ENCODE measurements around the gene TNS1. TPM values are rescaled to one million over a fixed set of nuclear protein-coding genes. Genes with fewer than 3 reads are reported as not detected.

The TNS1 gene
- total RNA-seq, 2 donors from 2014 or later = 20.6 to 164 TPM

DNA sequence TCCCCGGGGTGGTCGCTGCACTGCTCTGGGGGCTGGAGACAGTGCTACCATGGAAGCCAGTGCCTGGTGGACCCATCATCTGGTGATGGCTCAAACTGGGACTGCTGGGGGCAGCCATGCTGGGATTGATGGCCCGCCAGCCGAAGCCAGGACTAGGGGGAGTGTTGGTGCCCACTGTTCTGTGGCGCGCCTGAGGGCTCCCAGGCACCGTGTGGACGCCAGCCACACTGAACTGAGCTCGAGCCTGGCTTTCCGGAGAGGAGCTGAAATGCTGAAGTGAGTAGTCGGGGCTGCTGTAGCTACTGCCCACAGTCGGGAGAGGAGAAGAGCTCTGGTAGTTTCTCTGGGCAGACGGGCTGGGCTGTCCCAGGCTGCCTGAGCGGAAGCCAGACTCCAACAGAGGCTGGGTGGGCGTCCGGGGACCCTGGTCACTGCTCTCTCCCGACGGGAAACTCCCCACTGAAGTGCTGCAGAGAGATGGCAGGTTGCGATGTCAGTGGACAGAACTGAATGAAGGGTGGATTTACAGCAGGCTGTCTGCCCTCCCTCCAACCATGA is 184.4 kb downstream of the TNS1 start:
- H3K9me3 ChIP-seq = no peaks in the 10 kb centered on the region
- no peak overlapping the region for H3K4me3 ChIP-seq
- H3K4me1 ChIP-seq = no peaks in the 10 kb centered on the region
- H3K27ac ChIP-seq = no peak overlapping the region
- intact Hi-C loops (cut with DNase I) = no loop called here
- no peaks in the 10 kb centered on the region for H3K36me3 ChIP-seq
- DNase-seq = no peak
- no peak for TF ChIP-seq CTCF (IDR thresholded peaks at IDR 0.05)
- H3K27me3 ChIP-seq = no peaks in the 10 kb centered on the region
- H3K9ac ChIP-seq (ENCODE audit: low read depth in 2 of 2, low read length in 2 of 2) = no peak overlapping the region

DNA sequence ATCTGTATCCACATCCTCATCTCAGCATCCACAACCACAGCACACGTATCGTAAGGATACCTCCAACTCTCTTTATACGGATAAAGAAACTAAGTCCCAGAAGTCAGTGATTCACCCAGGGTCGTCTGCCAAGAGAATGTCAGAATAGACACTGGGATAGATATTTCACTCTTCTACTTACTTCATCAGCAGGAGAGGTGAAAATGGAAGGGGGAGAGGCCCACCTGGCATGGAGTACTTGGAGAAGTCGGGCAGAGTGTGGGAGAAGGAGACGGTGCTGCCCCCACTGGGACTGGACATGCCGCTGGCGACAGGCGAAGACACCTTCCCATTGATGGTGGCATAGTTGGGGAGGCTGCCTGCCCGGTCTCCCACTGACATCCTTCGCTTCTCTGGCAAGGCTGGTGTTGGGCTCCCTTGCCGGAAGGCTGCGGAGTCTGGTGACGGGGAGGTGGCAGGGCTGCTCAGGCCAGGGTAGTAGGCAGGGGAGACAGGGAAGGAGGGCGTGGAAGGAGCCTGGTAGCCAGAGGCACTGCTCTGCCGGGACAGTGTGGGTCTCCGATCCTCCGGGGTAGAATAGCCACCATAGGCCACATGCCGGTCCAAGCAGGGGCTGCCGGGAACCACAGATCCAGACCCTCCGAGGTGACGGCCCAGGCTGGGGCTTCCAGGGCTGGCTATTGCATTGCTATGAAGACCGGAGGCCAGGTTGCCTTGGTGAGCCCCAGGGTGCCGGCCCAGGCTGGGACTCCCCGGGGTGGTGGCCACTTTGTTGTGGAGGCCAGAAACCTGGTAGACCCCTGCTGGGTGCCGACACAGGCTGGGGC is 185.1 kb downstream of the TNS1 start:
- Histone ChIP-seq H3K27ac (peak overlapping the region; percentile 27), H3K9ac (ENCODE audit: low read depth in 2 of 2, low read length in 2 of 2) (no peak overlapping the region), H3K36me3 (no peaks in the 10 kb centered on the region), H3K4me1 (no peaks in the 10 kb centered on the region), H3K9me3 (no peaks in the 10 kb centered on the region), H3K27me3 (no peaks in the 10 kb centered on the region), H3K4me3 (no peak overlapping the region)
- TF ChIP-seq CTCF (IDR thresholded peaks at IDR 0.05) = no peak
- no peak for DNase-seq
- intact Hi-C loops (cut with DNase I) = no loop called here

DNA sequence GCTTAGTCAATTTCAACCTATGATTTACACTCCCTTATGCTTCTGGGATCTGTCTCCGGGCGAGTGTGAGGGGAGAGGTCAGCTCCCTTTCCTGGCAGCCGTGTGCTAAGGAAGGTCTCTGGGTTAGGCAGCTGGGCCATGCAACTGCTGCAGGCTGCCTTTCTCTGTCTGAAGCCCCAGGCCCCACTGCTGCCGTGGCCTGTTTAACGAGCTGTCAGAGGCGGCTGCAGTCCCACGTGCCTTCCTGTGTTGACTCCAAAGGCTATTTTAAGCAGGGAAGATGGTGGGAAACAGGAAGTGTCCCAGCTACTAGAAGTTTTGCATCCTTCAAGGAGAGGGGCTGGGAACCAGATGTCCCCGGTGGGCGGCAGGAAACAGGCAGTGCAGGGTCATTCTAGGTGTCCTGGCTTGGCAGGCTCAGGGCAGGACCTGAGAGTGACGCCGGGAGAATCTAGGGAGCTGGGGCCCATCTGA is 186.4 kb downstream of the TNS1 start:
- no peak for DNase-seq
- intact Hi-C loops (cut with DNase I) = no loop called here
- H3K36me3 ChIP-seq = no peaks in the 10 kb centered on the region
- no peak overlapping the region for H3K9ac ChIP-seq (ENCODE audit: low read depth in 2 of 2, low read length in 2 of 2)
- no peak overlapping the region for H3K4me3 ChIP-seq
- no peaks in the 10 kb centered on the region for H3K4me1 ChIP-seq
- H3K9me3 ChIP-seq = no peaks in the 10 kb centered on the region
- no peak overlapping the region for H3K27ac ChIP-seq
- TF ChIP-seq CTCF (IDR thresholded peaks at IDR 0.05) = no peak
- no peaks in the 10 kb centered on the region for H3K27me3 ChIP-seq

DNA sequence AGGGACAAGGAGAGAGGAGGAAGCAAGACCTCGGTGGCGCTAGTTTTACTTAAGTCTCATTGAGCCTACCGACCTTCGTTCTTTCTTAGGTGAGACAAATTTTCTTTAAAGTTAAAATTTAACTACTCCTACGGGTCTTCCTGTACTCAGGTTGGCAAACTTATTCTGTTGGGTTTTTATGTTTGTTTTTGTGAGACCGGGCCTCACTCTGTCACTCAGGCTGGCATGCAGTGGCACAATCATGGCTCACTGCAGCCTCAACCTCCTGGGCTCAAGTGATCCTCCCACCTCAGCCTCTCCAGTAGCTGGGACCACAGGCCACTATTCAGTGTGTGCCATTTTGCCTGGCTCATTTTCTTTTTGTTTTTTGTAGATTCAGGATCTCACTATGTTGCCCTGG is 189.0 kb downstream of the TNS1 start:
- no peaks in the 10 kb centered on the region for H3K9me3 ChIP-seq
- no peak overlapping the region for H3K4me3 ChIP-seq
- TF ChIP-seq CTCF (IDR thresholded peaks at IDR 0.05) = no peak
- no peak overlapping the region for H3K9ac ChIP-seq (ENCODE audit: low read depth in 2 of 2, low read length in 2 of 2)
- no peaks in the 10 kb centered on the region for H3K36me3 ChIP-seq
- H3K27ac ChIP-seq = no peak overlapping the region
- no peaks in the 10 kb centered on the region for H3K4me1 ChIP-seq
- H3K27me3 ChIP-seq = no peaks in the 10 kb centered on the region
- intact Hi-C loops (cut with DNase I) = no loop called here
- DNase-seq = no peak

DNA sequence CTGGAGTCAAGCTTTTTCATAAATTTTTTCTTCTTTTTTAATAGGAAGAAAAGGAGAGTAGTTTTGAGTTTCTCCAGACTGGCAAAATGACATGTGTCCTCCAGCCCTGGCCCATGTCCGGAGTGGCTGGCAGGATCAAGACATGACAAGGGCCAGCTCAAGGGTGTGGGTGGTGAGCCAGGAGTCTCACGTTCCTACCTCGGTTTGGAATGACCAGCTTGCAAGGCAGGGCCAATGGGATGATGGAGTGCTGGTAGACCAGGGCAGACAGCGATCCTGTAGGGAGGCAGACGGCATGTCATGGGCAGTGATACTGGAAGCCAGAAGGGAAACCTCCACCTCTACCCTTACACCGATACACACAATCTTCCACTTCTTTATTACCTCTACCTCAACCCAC is 190.6 kb downstream of the TNS1 start:
- Histone ChIP-seq H3K9me3 (no peaks in the 10 kb centered on the region), H3K9ac (ENCODE audit: low read depth in 2 of 2, low read length in 2 of 2) (no peak overlapping the region), H3K4me1 (no peaks in the 10 kb centered on the region), H3K4me3 (no peak overlapping the region), H3K36me3 (no peaks in the 10 kb centered on the region), H3K27ac (no peak overlapping the region), H3K27me3 (no peaks in the 10 kb centered on the region)
- no peak for TF ChIP-seq CTCF (IDR thresholded peaks at IDR 0.05)
- no peak for DNase-seq
- intact Hi-C loops (cut with DNase I) = no loop called here

All from colonic mucosa (tissue), 4 donors.